ENCODE data around the gene DYNLT5.
"Not testable (repeated sequence)": the region's sequence is repeated elsewhere in the genome, so short reads cannot be mapped to it uniquely, and the experiment has no call there.

DYNLT5 gene

GRCh38 chr1:66751160-66751559 is 1.1 kb upstream of the DYNLT5 start:
- no peak for DNase-seq

GRCh38 chr1:66752671-66753371 is 562 bp downstream of the DYNLT5 start:
- DNase-seq: no peak

- DNase-seq: peak in 1 of 2 experiments; percentile 44
Measured at GRCh38 chr1:66757722-66758240, 5.5 kb downstream of the DYNLT5 start.

- peak; percentile 88 to 93 for DNase-seq
Measured at GRCh38 chr1:66758241-66758755, 6.0 kb downstream of the DYNLT5 start.

GRCh38 chr1:66760506-66760905 is 8.2 kb downstream of the DYNLT5 start:
- DNase-seq: no peak

- no peak for DNase-seq
Measured at GRCh38 chr1:66761221-66761620, 9.0 kb downstream of the DYNLT5 start.

GRCh38 chr1:66764994-66765578 is 12.8 kb downstream of the DYNLT5 start:
- DNase-seq: peak; percentile 50 to 72

- no peak for DNase-seq
Measured at GRCh38 chr1:66767626-66768025, 15.4 kb downstream of the DYNLT5 start.

- no peak for DNase-seq
Measured at GRCh38 chr1:66768965-66769364, 16.7 kb downstream of the DYNLT5 start.

GRCh38 chr1:66769512-66770229 is 17.4 kb downstream of the DYNLT5 start:
- no peak for DNase-seq

GRCh38 chr1:66770240-66770639 is 18.0 kb downstream of the DYNLT5 start:
- DNase-seq: no peak

- no peak for DNase-seq
Measured at GRCh38 chr1:66770694-66771093, 18.4 kb downstream of the DYNLT5 start.

- no peak for DNase-seq
Measured at GRCh38 chr1:66773227-66773626, 21.0 kb downstream of the DYNLT5 start.

GRCh38 chr1:66774438-66774837 is 22.2 kb downstream of the DYNLT5 start:
- peak in 1 of 2 experiments; percentile 4 for DNase-seq

- no peak for DNase-seq
Measured at GRCh38 chr1:66775646-66776045, 23.4 kb downstream of the DYNLT5 start.

- DNase-seq: peak in 1 of 2 experiments; percentile 47
Measured at GRCh38 chr1:66777831-66778230, 25.6 kb downstream of the DYNLT5 start.

GRCh38 chr1:66778266-66778665 is 26.0 kb downstream of the DYNLT5 start:
- peak; percentile 31 to 47 for DNase-seq

- DNase-seq: no peak
Measured at GRCh38 chr1:66778969-66779368, 26.7 kb downstream of the DYNLT5 start.

GRCh38 chr1:66779475-66780078 is 27.3 kb downstream of the DYNLT5 start:
- DNase-seq: no peak

- DNase-seq: not testable (repeated sequence)
Measured at GRCh38 chr1:66785800-66786199, 33.5 kb downstream of the DYNLT5 start.

- DNase-seq: no peak
Measured at GRCh38 chr1:66787641-66788040, 35.4 kb downstream of the DYNLT5 start.

GRCh38 chr1:66788231-66788939 is 36.1 kb downstream of the DYNLT5 start:
- no peak for DNase-seq
